HCT116 (cell line): ENCODE results near the gene SVIL. TPM values are rescaled to one million over a fixed set of nuclear protein-coding genes. Genes with fewer than 3 reads are reported as not detected.

ENCODE experiments used
- ATAC-seq: fragments of 200-7000 bp; cut with Tn5 transposase; 2 replicates; pipeline ENCODE4 v1.9.1; 2020; ENCODE audit warnings: mild to moderate bottlenecking, moderate library complexity
- BruUV-seq: library from RNA; stranded (reverse); fragments of 400-500 nt; replicated peaks from 2 replicates; lab custom pipeline; 2021; lab: Mats Ljungman, UMichigan
- CTCF ChIA-PET: fragments of 300-600 bp; sonication (Branson Sonifier 250); formaldehyde crosslinking; loops from one replicate; lab custom pipeline; 2021; ENCODE audit warnings: antibody characterized with exemption; lab: Charles Lee
- POLR2A ChIA-PET: fragments of 300-600, 350-600 bp; sonication (Branson Sonifier 250); formaldehyde crosslinking; loops from one replicate; lab custom pipeline; 2021; ENCODE audit warnings: antibody characterized with exemption; lab: Charles Lee
- RAD21 ChIA-PET, 2 experiments: fragments of 300-600 bp; sonication (Branson Sonifier 250); formaldehyde crosslinking; loops; one replicate each; lab custom pipeline; 2023; ENCODE audit warnings: low total read pairs in 2 of 2; ENCODE audit not compliant: uncharacterized antibody in 2 of 2, unreplicated experiment in 2 of 2, low non-redundant PET in 1 of 2; lab: Charles Lee
- DNase-seq: peaks from one replicate; pipeline ENCODE4 v3.0.0-alpha.2; 2010; ENCODE audit warnings: low read depth, low spot score
- H2AFZ ChIP-seq: fragments of 200-600 bp; shearing (Covaris generic), sonication (generic); 2 replicates; pipeline ENCODE4 v1.6.1; 2017; ENCODE audit warnings: low read depth, mixed run types, mixed read lengths, antibody characterized with exemption, low read length; ENCODE audit not compliant: poor library complexity, severe bottlenecking
- H3K27ac ChIP-seq: 2 replicates; pipeline ENCODE4 v1.5.1; 2012; ENCODE audit warnings: low read depth, low read length
- H3K27me3 ChIP-seq: fragments of 200-600 bp; sonication (generic); 2 replicates; pipeline ENCODE4 v1.6.1; 2016; ENCODE audit warnings: mixed run types, low read length, mixed read lengths; ENCODE audit not compliant: insufficient read depth
- H3K36me3 ChIP-seq, 2 experiments: fragments of 200-500 bp in 1 of 2; fragments of 200-600 bp in 1 of 2; sonication (Bioruptor generic) in 1 of 2; sonication (generic) in 1 of 2; 2 replicates each; pipeline versions ENCODE4 v1.5.1 to v1.6.1; 2014 to 2016; ENCODE audit warnings: low read length in 2 of 2, inconsistent platforms in 1 of 2, mixed read lengths in 1 of 2, mixed run types in 1 of 2; ENCODE audit not compliant: insufficient read depth in 2 of 2, control insufficient read depth in 1 of 2
- H3K4me1 ChIP-seq, 2 experiments: fragments of 200-600 bp in 1 of 2; sonication (generic) in 1 of 2; 2 replicates each; pipeline versions ENCODE4 v1.5.1 to v1.6.1; 2012 to 2017; ENCODE audit warnings: low read length in 2 of 2, inconsistent platforms in 1 of 2, mild to moderate bottlenecking in 1 of 2, mixed read lengths in 1 of 2, mixed run types in 1 of 2, moderate library complexity in 1 of 2; ENCODE audit not compliant: insufficient read depth in 2 of 2, control insufficient read depth in 1 of 2
- H3K4me2 ChIP-seq: fragments of 200-600 bp; sonication (generic); 2 replicates; pipeline ENCODE4 v1.6.1; 2017; ENCODE audit warnings: mixed run types, low read length, mixed read lengths
- H3K4me3 ChIP-seq, 2 experiments: fragments of 200-600 bp in 1 of 2; sonication (generic) in 1 of 2; replicated peaks in 1 of 2; 2 replicates each; pipeline ENCODE4 v1.5.1; 2011 to 2016; ENCODE audit warnings: low read length in 2 of 2, control low read depth in 1 of 2, low read depth in 1 of 2, mild to moderate bottlenecking in 1 of 2, mixed read lengths in 1 of 2, mixed run types in 1 of 2
- H3K79me2 ChIP-seq: fragments of 200-600 bp; sonication (generic); 2 replicates; pipeline ENCODE4 v1.6.1; 2017; ENCODE audit warnings: mild to moderate bottlenecking, mixed run types, low read length, moderate library complexity, mixed read lengths; ENCODE audit not compliant: insufficient read depth
- H3K9ac ChIP-seq: fragments of 200-600 bp; sonication (generic); 2 replicates; pipeline ENCODE4 v1.6.1; 2016; ENCODE audit warnings: low read length, mixed read lengths
- H3K9me2 ChIP-seq: fragments of 200-600 bp; sonication (generic), shearing (Covaris generic); 2 replicates; pipeline ENCODE4 v1.6.1; 2017; ENCODE audit warnings: mixed run types, mild to moderate bottlenecking, moderate library complexity; ENCODE audit not compliant: insufficient read depth
- H3K9me3 ChIP-seq, 2 experiments: fragments of 200-500 bp in 1 of 2; fragments of 200-600 bp in 1 of 2; sonication (Bioruptor generic) in 1 of 2; sonication (generic) in 1 of 2; 2 replicates each; pipeline ENCODE4 v1.6.1; 2014 to 2017; ENCODE audit warnings: low read length in 2 of 2, mixed read lengths in 2 of 2, inconsistent platforms in 1 of 2, low read depth in 1 of 2, mild to moderate bottlenecking in 1 of 2, mixed run types in 1 of 2, moderate library complexity in 1 of 2; ENCODE audit not compliant: control insufficient read depth in 1 of 2, insufficient read depth in 1 of 2
- H4K20me1 ChIP-seq: fragments of 200-600 bp; sonication (generic), shearing (Covaris generic); 2 replicates; pipeline ENCODE4 v1.6.1; 2017; ENCODE audit warnings: mixed run types, mild to moderate bottlenecking, moderate library complexity; ENCODE audit not compliant: insufficient read depth
- CBX3 ChIP-seq: IDR thresholded peaks from 2 replicates; pipeline ENCODE4 v1.6.1; 2012; ENCODE audit warnings: low read depth
- CEBPB ChIP-seq: IDR thresholded peaks from 2 replicates; pipeline ENCODE4 v1.6.1; 2012; ENCODE audit warnings: low read depth
- EGR1 ChIP-seq: IDR thresholded peaks from 2 replicates; pipeline ENCODE4 v1.6.1; 2012; ENCODE audit warnings: low read depth
- EZH2 ChIP-seq: fragments of 200-600 bp; sonication (generic); IDR thresholded peaks from 2 replicates; pipeline ENCODE4 v1.6.1; 2017; ENCODE audit warnings: antibody characterized with exemption, mixed run types
- FOSL1 ChIP-seq: IDR thresholded peaks from 2 replicates; pipeline ENCODE4 v1.6.1; 2012; ENCODE audit warnings: low read depth
- MAX ChIP-seq: IDR thresholded peaks from 2 replicates; pipeline ENCODE4 v1.6.1; 2012
- POLR2A ChIP-seq: IDR thresholded peaks from 2 replicates; pipeline ENCODE4 v1.7.0; 2011; ENCODE audit warnings: borderline replicate concordance; ENCODE audit not compliant: insufficient read depth, insufficient read length; ENCODE audit errors: extremely low read depth
- POLR2AphosphoS5 ChIP-seq: IDR thresholded peaks from 2 replicates; pipeline ENCODE4 v1.6.1; 2011; ENCODE audit warnings: mild to moderate bottlenecking, low read depth, low read length, moderate library complexity
- RAD21 ChIP-seq: IDR thresholded peaks from 2 replicates; pipeline ENCODE4 v1.6.1; 2012; ENCODE audit warnings: low read depth, mild to moderate bottlenecking
- REST ChIP-seq: IDR thresholded peaks from 2 replicates; pipeline ENCODE4 v1.6.1; 2012; ENCODE audit warnings: low read depth
- SRF ChIP-seq: IDR thresholded peaks from 2 replicates; pipeline ENCODE4 v1.6.1; 2012; ENCODE audit warnings: low read depth
- TCF7L2 ChIP-seq: IDR thresholded peaks from 2 replicates; pipeline ENCODE4 v1.7.0; 2011; ENCODE audit warnings: borderline replicate concordance, inconsistent platforms; ENCODE audit not compliant: insufficient read depth, insufficient read length; ENCODE audit errors: extremely low read depth
- YY1 ChIP-seq: IDR thresholded peaks from 2 replicates; pipeline ENCODE4 v1.6.1; 2011; ENCODE audit warnings: low read length, low read depth, moderate library complexity, mild to moderate bottlenecking; ENCODE audit not compliant: insufficient replicate concordance; ENCODE audit errors: extremely low read depth
- ZFX ChIP-seq: fragments of 450-650 bp; IDR thresholded peaks from 2 replicates; pipeline ENCODE4 v1.6.1; 2017
- intact Hi-C: fragments of 100-400 bp; cut with micrococcal nuclease; formaldehyde crosslinking; loops from 2 replicates; pipeline ENCODE4 v1.10.0; 2022
- total RNA-seq: library from RNA; stranded (reverse); gene quantifications from one replicate; pipeline ENCODE4 v1.2.1, GENCODE V29; 2021; ENCODE audit not compliant: unreplicated experiment
- TF ChIP-seq, protein P1 (sequence below): IDR thresholded peaks from 2 replicates; pipeline ENCODE4 v1.6.1; 2012
- TF ChIP-seq, protein P2 (sequence below): IDR thresholded peaks from 2 replicates; pipeline ENCODE4 v1.6.1; 2011; ENCODE audit warnings: mild to moderate bottlenecking, low read length, moderate library complexity; ENCODE audit not compliant: insufficient replicate concordance; ENCODE audit errors: extremely low read depth

The SVIL gene
- total RNA-seq, 1 experiment from 2014 or later: 27.0 TPM

DNA sequence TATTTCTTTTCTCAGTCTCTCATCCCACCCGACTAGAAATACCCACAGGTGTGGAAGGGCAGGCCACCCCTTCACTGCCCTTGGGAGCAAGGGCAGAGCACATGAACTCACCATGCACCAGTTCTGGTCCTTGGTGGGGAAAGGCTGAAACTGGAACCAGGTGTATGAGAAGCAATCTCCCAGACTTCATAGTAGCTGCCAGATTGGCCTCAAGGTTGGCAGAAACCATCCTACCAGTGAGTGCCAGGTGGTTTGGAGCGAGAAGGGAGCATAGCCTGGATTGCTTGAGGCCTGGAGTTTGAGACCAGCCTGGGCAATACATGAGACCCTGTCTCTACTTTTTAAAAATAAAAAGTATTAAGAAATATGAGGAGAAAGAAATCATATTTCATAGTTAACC lies 207.1 kb downstream of the SVIL start:
- Histone ChIP-seq H3K27ac (no peak overlapping the region), H4K20me1 (no peaks in the 10 kb centered on the region), H3K4me2 (no peak overlapping the region), H3K9me2 (no peaks in the 10 kb centered on the region), H2AFZ (no peak overlapping the region), H3K4me1 (no peaks in the 10 kb centered on the region), H3K79me2 (peaks cover 10% of the 10 kb centered on the region), H3K9me3 (no peaks in the 10 kb centered on the region), H3K36me3 (0 out of 4 replicates have a peak, but pooled peaks cover 0 to 12% of the 10 kb centered on the region in 2 experiments), H3K4me3 (no peak overlapping the region), H3K27me3 (no peaks in the 10 kb centered on the region), H3K9ac (no peak overlapping the region)
- ATAC-seq (no peak), DNase-seq (no peak)
- no TSS peak for BruUV-seq
- intact Hi-C loops: no loop called here
- ChIA-PET CTCF (no interaction called here), RAD21 (no interaction called here), POLR2A (no interaction called here)
- TF ChIP-seq POLR2A (no peak), YY1 (no peak), TCF7L2 (no peak), REST (no peak), SRF (no peak), RAD21 (no peak), EZH2 (no peak), ZFX (no peak), FOSL1 (no peak), EGR1 (no peak), CBX3 (no peak), MAX (no peak), CEBPB (no peak), POLR2AphosphoS5 (no peak)
- TF ChIP-seq, protein P1, sequence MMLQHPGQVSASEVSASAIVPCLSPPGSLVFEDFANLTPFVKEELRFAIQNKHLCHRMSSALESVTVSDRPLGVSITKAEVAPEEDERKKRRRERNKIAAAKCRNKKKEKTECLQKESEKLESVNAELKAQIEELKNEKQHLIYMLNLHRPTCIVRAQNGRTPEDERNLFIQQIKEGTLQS: no peak
- TF ChIP-seq, protein P2, sequence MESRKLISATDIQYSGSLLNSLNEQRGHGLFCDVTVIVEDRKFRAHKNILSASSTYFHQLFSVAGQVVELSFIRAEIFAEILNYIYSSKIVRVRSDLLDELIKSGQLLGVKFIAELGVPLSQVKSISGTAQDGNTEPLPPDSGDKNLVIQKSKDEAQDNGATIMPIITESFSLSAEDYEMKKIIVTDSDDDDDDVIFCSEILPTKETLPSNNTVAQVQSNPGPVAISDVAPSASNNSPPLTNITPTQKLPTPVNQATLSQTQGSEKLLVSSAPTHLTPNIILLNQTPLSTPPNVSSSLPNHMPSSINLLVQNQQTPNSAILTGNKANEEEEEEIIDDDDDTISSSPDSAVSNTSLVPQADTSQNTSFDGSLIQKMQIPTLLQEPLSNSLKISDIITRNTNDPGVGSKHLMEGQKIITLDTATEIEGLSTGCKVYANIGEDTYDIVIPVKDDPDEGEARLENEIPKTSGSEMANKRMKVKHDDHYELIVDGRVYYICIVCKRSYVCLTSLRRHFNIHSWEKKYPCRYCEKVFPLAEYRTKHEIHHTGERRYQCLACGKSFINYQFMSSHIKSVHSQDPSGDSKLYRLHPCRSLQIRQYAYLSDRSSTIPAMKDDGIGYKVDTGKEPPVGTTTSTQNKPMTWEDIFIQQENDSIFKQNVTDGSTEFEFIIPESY: no peak
